K562 (cell line): ENCODE results near the gene MINDY4. TPM values are rescaled to one million over a fixed set of nuclear protein-coding genes. Genes with fewer than 3 reads are reported as not detected.
A peak's percentile ranks its signal among the peaks of the same experiment; 100 is the strongest.

Source experiments
- ATF2 ChIP-seq: sonication (generic); formaldehyde crosslinking; IDR thresholded peaks from 2 replicates; pipeline ENCODE4 v1.8.1; 2022; ENCODE audit warnings: missing genetic modification reagents
- CBFA2T3 ChIP-seq: fragments of 450-650 bp; IDR thresholded peaks from 2 replicates; pipeline ENCODE4 v1.6.1; 2017
- CHD4 ChIP-seq: fragments of 200-600 bp; sonication (generic); IDR thresholded peaks from 3 replicates; pipeline ENCODE4 v1.6.1; 2012; ENCODE audit warnings: low read depth, mild to moderate bottlenecking, mixed read lengths, low read length, inconsistent platforms; ENCODE audit not compliant: insufficient read depth, insufficient replicate concordance, poor library complexity, severe bottlenecking
- HSF4 ChIP-seq: fragments of 250-450 bp; sonication (Bioruptor Pico); IDR thresholded peaks from 2 replicates; pipeline ENCODE4 v2.1.2; 2022; ENCODE audit warnings: mild to moderate bottlenecking, moderate library complexity, borderline replicate concordance
- IRF1 ChIP-seq: sonication (generic); formaldehyde crosslinking; IDR thresholded peaks from 2 replicates; pipeline ENCODE4 v1.8.0; 2022; ENCODE audit warnings: missing genetic modification reagents, mild to moderate bottlenecking, borderline replicate concordance
- KLF13 ChIP-seq: fragments of 450-650 bp; IDR thresholded peaks from 2 replicates; pipeline ENCODE4 v1.6.1; 2016; ENCODE audit warnings: missing genetic modification characterization, low read depth, mild to moderate bottlenecking, missing compliant biosample characterization, moderate library complexity, borderline replicate concordance
- L3MBTL2 ChIP-seq: fragments of 450-650 bp; IDR thresholded peaks from 2 replicates; pipeline ENCODE4 v1.6.1; 2016; ENCODE audit warnings: mild to moderate bottlenecking, moderate library complexity
- POLR2AphosphoS2 ChIP-seq: IDR thresholded peaks from 2 replicates; pipeline ENCODE4 v1.6.1; 2012; ENCODE audit warnings: low read length, improper control_type of control experiment
- PTBP1 ChIP-seq: fragments of 200-400 bp; formaldehyde crosslinking; IDR thresholded peaks from 2 replicates; pipeline ENCODE4 v1.6.1; 2017; ENCODE audit warnings: low read depth, low read length
- PTTG1 ChIP-seq: fragments of 450-650 bp; IDR thresholded peaks from 2 replicates; pipeline ENCODE4 v1.6.1; 2016; ENCODE audit warnings: low read depth, mild to moderate bottlenecking, missing genetic modification characterization, missing compliant biosample characterization
- SNIP1 ChIP-seq: fragments of 450-650 bp; IDR thresholded peaks from 2 replicates; pipeline ENCODE4 v1.7.1; 2017; ENCODE audit warnings: low read depth, mild to moderate bottlenecking
- TEAD1 ChIP-seq, 2 experiments: fragments of 450-650 bp in 1 of 2; sonication (generic) in 1 of 2; formaldehyde crosslinking; IDR thresholded peaks; 2 replicates each; pipeline versions ENCODE4 v1.4.0 to v1.8.0; 2020 to 2022; ENCODE audit warnings: mild to moderate bottlenecking in 2 of 2, missing genetic modification reagents in 1 of 2
- USF2 ChIP-seq: sonication (generic); formaldehyde crosslinking; IDR thresholded peaks from 2 replicates; pipeline ENCODE4 v1.5.0; 2020; ENCODE audit warnings: missing genetic modification reagents
- ZNF23 ChIP-seq: fragments of 250-450 bp; sonication (Bioruptor Pico); IDR thresholded peaks from 2 replicates; pipeline ENCODE4 v1.4.0; 2020; ENCODE audit warnings: mild to moderate bottlenecking
- ZNF280B ChIP-seq: fragments of 250-450 bp; sonication (Bioruptor Pico); IDR thresholded peaks from 2 replicates; pipeline ENCODE4 v1.5.1; 2021; ENCODE audit warnings: mild to moderate bottlenecking
- ZNF384 ChIP-seq: IDR thresholded peaks from 2 replicates; pipeline ENCODE4 v1.6.1; 2012; ENCODE audit warnings: low read depth, low read length, improper control_type of control experiment
- ZNF76 ChIP-seq: fragments of 250-450 bp; sonication (Bioruptor Pico); IDR thresholded peaks from 2 replicates; pipeline ENCODE4 v1.4.0; 2020; ENCODE audit warnings: mild to moderate bottlenecking, moderate library complexity, borderline replicate concordance
- polyA plus RNA-seq, 8 experiments: library from polyadenylated mRNA; depleted of rRNA in 4 of 8; stranded (reverse) in 5 of 8; unstranded in 3 of 8; fragments of >200 nt; fragmentation: Nextera tagmentation in 2 of 8; fragmentation: Illumina TruSeq in 1 of 8; extraction: Ambion mirVana in 2 of 8; extraction: Trizol in 1 of 8; gene quantifications; 2 replicates each; pipeline versions ENCODE4 v1.2.1 to v1.2.3, GENCODE V29; 2011 to 2014; ENCODE audit warnings: inconsistent platforms in 1 of 8, missing spikeins in 1 of 8
- total RNA-seq, 7 experiments: library from RNA; depleted of rRNA in 6 of 7; stranded (reverse); fragments of >200 nt in 6 of 7; fragmentation: Illumina TruSeq in 2 of 7; extraction: Trizol in 2 of 7; gene quantifications; 2 replicates each; pipeline versions ENCODE4 v1.2.1 to v1.2.3, GENCODE V29; 2011 to 2021; ENCODE audit warnings: low replicate concordance in 1 of 7
- TF ChIP-seq, protein P1 (sequence below): sonication (generic); formaldehyde crosslinking; IDR thresholded peaks from 2 replicates; pipeline ENCODE4 v1.8.1; 2023; ENCODE audit warnings: mild to moderate bottlenecking, missing genetic modification reagents
- TF ChIP-seq, protein P2 (sequence below): fragments of 250-450 bp; sonication (Bioruptor Pico); IDR thresholded peaks from 2 replicates; pipeline ENCODE4 v1.8.0; 2022; ENCODE audit warnings: moderate library complexity, mild to moderate bottlenecking, inconsistent platforms
- TF ChIP-seq, protein P3 (sequence below): fragments of 250-450 bp; sonication (Bioruptor Pico); IDR thresholded peaks from 2 replicates; pipeline ENCODE4 v1.4.0; 2020; ENCODE audit warnings: mild to moderate bottlenecking, moderate library complexity

Gene MINDY4
- total and polyA plus RNA-seq, 9 of the 15 experiments (the other 6 are each of a cell fraction or from before 2014, with no cell fraction given): 2.1 to 16.7 (median 11.0) TPM

GRCh38 chr7:30771174-30771879, at the start of gene MINDY4 (continued):
- TF ChIP-seq USF2 (CRISPR knock-in tag) (no peak), CBFA2T3 (no peak), POLR2AphosphoS2 (no peak), PTTG1 (tag) (no peak), L3MBTL2 (peak; percentile 37; the same call in 1 of the 2 replicates), HSF4 (CRISPR knock-in tag) (no peak), ZNF76 (CRISPR knock-in tag) (no peak), CHD4 (no peak), ZNF280B (no peak), KLF13 (tag) (no peak), ZNF23 (no peak), IRF1 (CRISPR knock-in tag) (no peak), TEAD1 (CRISPR knock-in tag; IDR thresholded peaks at IDR 0.05) (peak in 1 of 2 experiments; percentile 39; a peak in 1 of 4 replicates), ZNF384 (no peak), ATF2 (CRISPR knock-in tag) (no peak), PTBP1 (no peak), SNIP1 (no peak)
- TF ChIP-seq, protein P1, sequence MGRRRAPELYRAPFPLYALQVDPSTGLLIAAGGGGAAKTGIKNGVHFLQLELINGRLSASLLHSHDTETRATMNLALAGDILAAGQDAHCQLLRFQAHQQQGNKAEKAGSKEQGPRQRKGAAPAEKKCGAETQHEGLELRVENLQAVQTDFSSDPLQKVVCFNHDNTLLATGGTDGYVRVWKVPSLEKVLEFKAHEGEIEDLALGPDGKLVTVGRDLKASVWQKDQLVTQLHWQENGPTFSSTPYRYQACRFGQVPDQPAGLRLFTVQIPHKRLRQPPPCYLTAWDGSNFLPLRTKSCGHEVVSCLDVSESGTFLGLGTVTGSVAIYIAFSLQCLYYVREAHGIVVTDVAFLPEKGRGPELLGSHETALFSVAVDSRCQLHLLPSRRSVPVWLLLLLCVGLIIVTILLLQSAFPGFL: no peak
- TF ChIP-seq, protein P2, sequence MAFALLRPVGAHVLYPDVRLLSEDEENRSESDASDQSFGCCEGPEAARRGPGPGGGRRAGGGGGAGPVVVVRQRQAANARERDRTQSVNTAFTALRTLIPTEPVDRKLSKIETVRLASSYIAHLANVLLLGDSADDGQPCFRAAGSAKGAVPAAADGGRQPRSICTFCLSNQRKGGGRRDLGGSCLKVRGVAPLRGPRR (CRISPR knock-in tag): no peak
- TF ChIP-seq, protein P3, sequence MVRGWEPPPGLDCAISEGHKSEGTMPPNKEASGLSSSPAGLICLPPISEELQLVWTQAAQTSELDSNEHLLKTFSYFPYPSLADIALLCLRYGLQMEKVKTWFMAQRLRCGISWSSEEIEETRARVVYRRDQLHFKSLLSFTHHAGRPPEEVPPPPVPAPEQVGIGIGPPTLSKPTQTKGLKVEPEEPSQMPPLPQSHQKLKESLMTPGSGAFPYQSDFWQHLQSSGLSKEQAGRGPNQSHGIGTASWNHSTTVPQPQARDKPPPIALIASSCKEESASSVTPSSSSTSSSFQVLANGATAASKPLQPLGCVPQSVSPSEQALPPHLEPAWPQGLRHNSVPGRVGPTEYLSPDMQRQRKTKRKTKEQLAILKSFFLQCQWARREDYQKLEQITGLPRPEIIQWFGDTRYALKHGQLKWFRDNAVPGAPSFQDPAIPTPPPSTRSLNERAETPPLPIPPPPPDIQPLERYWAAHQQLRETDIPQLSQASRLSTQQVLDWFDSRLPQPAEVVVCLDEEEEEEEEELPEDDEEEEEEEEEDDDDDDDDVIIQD (CRISPR knock-in tag): no peak
